Adrenal gland (tissue), 12 donors: ENCODE data around the gene BRAT1. TPM values are rescaled to one million over a fixed set of nuclear protein-coding genes. Genes with fewer than 3 reads are reported as not detected.

Source experiments
- DNase-seq, 7 donors: peaks; one replicate each; pipeline ENCODE4 v3.0.0-alpha.2; 2019 to 2020
- H3K27ac ChIP-seq, 5 donors: fragments of 200-600 bp; sonication (generic) in 4 of 5; 1 replicate in 3 of 5; 2 replicates in 2 of 5; pipeline versions ENCODE4 v1.5.1 to v1.8.0; 2016 to 2020; ENCODE audit warnings: mild to moderate bottlenecking in 1 of 5
- H3K27me3 ChIP-seq: fragments of 200-600 bp; 2 replicates; pipeline ENCODE4 v1.8.0; 2021
- H3K36me3 ChIP-seq, 2 donors: fragments of 200-600 bp; replicated peaks in 1 of 2; 1 replicate in 1 of 2; 2 replicates in 1 of 2; pipeline versions ENCODE4 v1.5.1 to v1.8.0; 2018 to 2022
- H3K4me1 ChIP-seq, 2 donors: fragments of 200-600 bp; replicated peaks in 1 of 2; 1 replicate in 1 of 2; 2 replicates in 1 of 2; pipeline versions ENCODE4 v1.5.1 to v1.8.0; 2018 to 2021
- H3K4me3 ChIP-seq, 4 donors: fragments of 200-600 bp; sonication (generic) in 3 of 4; one replicate each; pipeline ENCODE4 v1.5.1; 2016 to 2018
- H3K9me3 ChIP-seq, 3 donors: fragments of 200-600 bp; sonication (generic) in 1 of 3; replicated peaks in 1 of 3; 1 replicate in 2 of 3; 2 replicates in 1 of 3; pipeline versions ENCODE4 v1.5.1 to v1.8.0; 2016 to 2021
- CTCF ChIP-seq, 6 experiments: fragments of 450-650 bp in 4 of 6; fragments of 200-600 bp in 2 of 6; sonication (generic) in 1 of 6; IDR thresholded peaks; 1 replicate in 5 of 6; 2 replicates in 1 of 6; pipeline versions ENCODE4 v1.5.1 to v1.8.0; 2016 to 2021; ENCODE audit warnings: antibody characterized with exemption in 6 of 6, mild to moderate bottlenecking in 2 of 6, moderate library complexity in 1 of 6
- POLR2A ChIP-seq, 2 donors: fragments of 450-650 bp; IDR thresholded peaks; one replicate each; pipeline ENCODE4 v1.6.1; 2017; ENCODE audit warnings: antibody characterized with exemption in 2 of 2, mild to moderate bottlenecking in 2 of 2, moderate library complexity in 1 of 2
- WGBS, 4 donors: extraction: QIAGEN DNeasy Blood & Tissue Kit in 2 of 4; methylation state at CpG; one replicate each; pipeline versions ENCODE4 v1.1.5 to v1.1.7; 2013 to 2017; 5-methylcytosine and 5-hydroxymethylcytosine counted together
- intact Hi-C, 2 donors: fragments of 100-400 bp; cut with DNase I; formaldehyde crosslinking; loops; one replicate each; pipeline versions ENCODE4 v1.14.1 to v1.15.0; 2022 to 2023
- polyA plus RNA-seq, 3 donors: library from polyadenylated mRNA; stranded (reverse); fragments of 200-250 nt in 2 of 3; fragments of 350-450 nt in 1 of 3; fragmentation: Illumina TruSeq in 1 of 3; extraction: RNeasy Lipid Tissue Mini Kit (QIAGEN cat#74804) in 1 of 3; gene quantifications; one replicate each; pipeline ENCODE4 v1.2.3, GENCODE V29; 2013 to 2014
- total RNA-seq, 9 donors: library from RNA; depleted of rRNA in 4 of 9; stranded (reverse); fragments of >200 nt in 4 of 9; fragments of 120-200 nt in 1 of 9; fragmentation: NEBNext Ultra II Directional in 1 of 9; extraction: Animal tissue kit (Norgen Biotek cat#: 25700) in 1 of 9; gene quantifications; one replicate each; pipeline versions ENCODE4 v1.1.0 to v1.2.4, GENCODE V29; 2013 to 2023
- donor health status: healthy with polysubstance abuse.
- donor health status: Bipolar disorder and iron deficiency.
- donor health status: DM: yes; HTN: yes; CAD: no.
- donor health status: DM: no; HTN: no; CAD: no.
- donor health status: DM: no; HTN: no; CAD: no.
- donor health status: DM: yes; HTN: yes; CAD: no.

BRAT1 gene
- total and polyA plus RNA-seq, 12 donors, result 3.7 to 120 (median 72.4) TPM

GRCh38 chr7:2572101-2572842, 16.9 kb upstream of the BRAT1 start:
- Histone ChIP-seq H3K36me3 (no peaks in the 10 kb centered on the region), H3K9me3 (no peaks in the 10 kb centered on the region), H3K27ac (peak overlapping the region in 3 of 5 donors; percentile 58 to 83 (median 58)), H3K27me3 (no peaks in the 10 kb centered on the region), H3K4me3 (no peak overlapping the region), H3K4me1 (peaks cover 2 to 21% of the 10 kb centered on the region in 2 donors)
- 43 to 60% (median 49%) methylated on average over 16 to 22 of the region's 22 CpGs for WGBS, 4 donors
- peak in 1 of 2 donors; percentile 29 for TF ChIP-seq POLR2A (IDR thresholded peaks at IDR 0.05)
- TF ChIP-seq CTCF (IDR thresholded peaks at IDR 0.05), result no peak
- peak; percentile 76 to 86 (median 81) for DNase-seq
- intact Hi-C loops, result no loop called here

GRCh38 chr7:2571409-2571808, 16.1 kb upstream of the BRAT1 start:
- H3K27ac ChIP-seq, result peak overlapping the region in 1 of 5 donors; percentile 58
- DNase-seq, result no peak
- intact Hi-C loops, result no loop called here
- H3K36me3 ChIP-seq, result no peaks in the 10 kb centered on the region
- 91 to 95% (median 92%) methylated on average over 10 to 15 of the region's 15 CpGs for WGBS, 4 donors
- no peak overlapping the region for H3K4me3 ChIP-seq
- no peaks in the 10 kb centered on the region for H3K9me3 ChIP-seq
- H3K4me1 ChIP-seq, result peaks cover 2 to 21% of the 10 kb centered on the region in 2 donors
- no peaks in the 10 kb centered on the region for H3K27me3 ChIP-seq
- no peak for TF ChIP-seq CTCF (IDR thresholded peaks at IDR 0.05)
- no peak for TF ChIP-seq POLR2A (IDR thresholded peaks at IDR 0.05)

GRCh38 chr7:2570021-2570420, 14.7 kb upstream of the BRAT1 start:
- DNase-seq, result no peak
- TF ChIP-seq POLR2A (IDR thresholded peaks at IDR 0.05) (no peak), CTCF (IDR thresholded peaks at IDR 0.05) (no peak)
- WGBS, 4 donors, result 75 to 93% (median 85%) methylated on average over 16 of the region's 16 CpGs
- Histone ChIP-seq H3K4me3 (no peak overlapping the region), H3K27me3 (no peaks in the 10 kb centered on the region), H3K9me3 (no peaks in the 10 kb centered on the region), H3K36me3 (no peaks in the 10 kb centered on the region), H3K27ac (no peak overlapping the region), H3K4me1 (peaks cover 2 to 21% of the 10 kb centered on the region in 2 donors)
- intact Hi-C loops, result no loop called here

- intact Hi-C loops, result loop anchor here in 1 of 2 donors (5.0 to 10.0 kb wide), 2 partner anchors 92 to 115 kb away; partner anchors contain the start of genes AMZ1 and GRIFIN
- 88 to 96% (median 92%) methylated on average over 14 of the region's 14 CpGs for WGBS, 4 donors
- H3K27ac ChIP-seq, result no peak overlapping the region
Observed at GRCh38 chr7:2569421-2569820, 14.1 kb upstream of the BRAT1 start.

More at GRCh38 chr7:2569421-2569820, 14.1 kb upstream of the BRAT1 start:
- Histone ChIP-seq H3K4me3 (no peak overlapping the region), H3K4me1 (peaks cover 2 to 21% of the 10 kb centered on the region in 2 donors), H3K9me3 (no peaks in the 10 kb centered on the region), H3K27me3 (no peaks in the 10 kb centered on the region), H3K36me3 (no peaks in the 10 kb centered on the region)
- TF ChIP-seq POLR2A (IDR thresholded peaks at IDR 0.05), result no peak
- DNase-seq, result no peak
